Islet precursor cell (in vitro differentiated cells): ENCODE results near the gene ZDHHC7.
"Not testable (repeated sequence)": the region's sequence is repeated elsewhere in the genome, so short reads cannot be mapped to it uniquely, and the experiment has no call there.

Experiments
- DNase-seq: peaks from one replicate; pipeline ENCODE4 v3.0.0-alpha.2; 2018

Gene ZDHHC7

DNA sequence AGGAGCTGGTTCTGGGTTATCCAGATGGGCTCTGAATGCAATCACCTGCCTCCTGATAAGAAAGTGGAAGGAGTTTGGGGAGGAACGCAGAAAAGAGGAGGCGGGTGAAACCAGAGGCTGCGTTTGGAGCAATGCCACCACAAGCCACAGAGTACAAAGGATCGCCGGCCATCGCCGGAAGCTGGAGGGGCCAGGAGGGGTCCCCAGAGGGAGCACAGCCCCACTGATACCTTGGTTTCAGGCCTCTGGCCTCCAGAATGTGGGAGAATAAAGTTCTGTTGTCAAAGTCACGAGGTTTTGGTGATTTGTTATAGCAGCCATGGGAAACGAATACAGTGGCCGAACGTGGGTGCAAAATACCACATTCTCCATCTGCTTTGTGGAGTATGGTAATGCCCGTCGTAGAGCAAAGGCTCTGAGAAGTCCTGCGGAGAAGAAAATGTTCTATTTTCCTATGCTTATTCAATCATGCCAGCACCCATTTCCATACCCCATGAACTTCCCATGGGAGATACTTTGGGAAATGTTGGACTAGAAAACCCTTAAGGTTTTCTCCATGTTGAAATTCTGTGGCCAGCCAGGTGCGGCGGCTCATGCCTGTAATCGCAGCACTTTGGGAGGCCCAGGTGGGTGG, 51.4 kb downstream of the ZDHHC7 start:
- no peak for DNase-seq

DNA sequence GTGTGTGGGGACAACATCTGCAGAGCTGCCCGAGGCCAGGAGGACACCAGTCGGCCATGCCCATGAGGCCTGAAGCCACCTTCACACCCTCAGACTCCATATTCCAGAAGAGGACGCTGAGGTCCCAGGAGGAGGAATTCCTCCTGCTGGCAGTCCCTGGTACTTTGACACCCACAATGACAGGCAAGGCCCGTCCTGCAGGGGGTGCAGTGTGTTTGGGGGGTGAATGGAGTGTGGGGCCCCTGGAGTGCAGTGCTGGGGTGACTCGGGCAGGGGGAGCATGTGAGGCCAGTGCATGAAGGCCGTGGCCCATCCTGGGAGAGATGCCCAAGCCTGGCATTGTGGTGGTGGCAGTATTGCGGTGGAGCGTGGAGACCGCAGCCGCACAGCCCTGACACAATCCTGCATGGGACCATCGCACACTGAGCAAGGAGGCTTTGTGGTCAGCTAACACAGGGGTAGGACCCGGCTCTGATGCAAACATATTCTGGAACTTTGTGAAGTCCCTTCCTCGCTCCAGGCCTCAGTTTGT, 52.2 kb downstream of the ZDHHC7 start:
- DNase-seq: no peak

DNA sequence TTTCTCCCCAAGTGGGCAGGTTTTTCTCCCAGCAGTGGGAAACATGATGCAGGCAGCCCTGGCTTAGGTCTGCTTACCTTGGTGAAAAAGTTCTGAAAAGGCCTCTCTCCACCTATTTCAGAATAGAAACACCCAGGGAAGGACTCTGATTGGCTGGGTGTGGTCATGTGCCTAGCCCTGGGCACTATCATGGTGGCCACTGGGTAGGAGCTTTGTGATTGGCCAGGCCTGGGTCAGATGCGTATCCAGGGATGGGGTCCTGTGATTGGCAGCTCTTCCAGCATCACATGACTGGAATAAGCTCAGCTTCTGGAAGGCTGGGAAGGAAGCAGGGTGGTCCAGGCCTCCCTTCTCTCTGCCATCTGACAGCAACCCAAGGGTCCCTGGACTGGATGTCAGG, 53.5 kb downstream of the ZDHHC7 start:
- DNase-seq: no peak

DNA sequence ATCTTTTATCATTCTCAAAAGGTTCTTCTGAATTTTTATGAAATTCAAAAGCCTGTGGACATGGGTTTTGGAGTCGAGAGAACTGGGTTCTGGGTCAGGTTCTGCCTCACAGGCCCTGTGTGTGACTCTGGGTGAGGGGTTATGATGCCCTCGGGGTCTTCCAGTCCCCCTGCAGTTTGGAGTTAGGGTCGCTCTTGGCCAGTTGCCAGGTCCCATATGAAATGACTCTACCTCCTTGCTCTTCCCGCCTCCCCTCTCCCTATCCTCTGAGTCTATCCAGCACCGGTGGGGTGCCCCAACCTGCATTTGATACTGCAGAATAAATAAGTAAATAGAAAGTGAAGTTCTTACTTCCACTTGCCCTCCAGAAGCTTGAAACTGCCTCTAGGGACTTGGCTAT, 54.1 kb downstream of the ZDHHC7 start:
- DNase-seq: no peak

DNA sequence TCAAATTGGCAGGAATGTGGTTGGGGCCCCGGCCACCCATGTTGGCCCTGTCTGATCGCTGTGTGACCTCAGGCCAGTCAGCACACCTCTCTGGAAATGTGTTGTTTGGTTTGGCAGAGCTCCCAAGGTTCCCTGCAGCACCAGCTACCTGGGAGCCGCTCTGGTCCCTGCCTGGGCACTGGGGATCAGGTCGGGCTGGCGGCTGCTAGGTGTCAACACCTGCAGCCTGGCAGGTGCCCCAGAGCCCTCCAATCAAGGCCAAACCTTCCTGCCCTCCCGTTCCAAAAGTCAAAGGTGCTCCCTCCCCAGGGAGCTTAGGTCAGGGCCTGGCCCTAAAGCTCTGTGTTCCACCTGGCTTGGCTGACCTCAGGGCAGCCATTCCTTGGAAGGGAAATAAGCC, 55.9 kb downstream of the ZDHHC7 start:
- DNase-seq: no peak

DNA sequence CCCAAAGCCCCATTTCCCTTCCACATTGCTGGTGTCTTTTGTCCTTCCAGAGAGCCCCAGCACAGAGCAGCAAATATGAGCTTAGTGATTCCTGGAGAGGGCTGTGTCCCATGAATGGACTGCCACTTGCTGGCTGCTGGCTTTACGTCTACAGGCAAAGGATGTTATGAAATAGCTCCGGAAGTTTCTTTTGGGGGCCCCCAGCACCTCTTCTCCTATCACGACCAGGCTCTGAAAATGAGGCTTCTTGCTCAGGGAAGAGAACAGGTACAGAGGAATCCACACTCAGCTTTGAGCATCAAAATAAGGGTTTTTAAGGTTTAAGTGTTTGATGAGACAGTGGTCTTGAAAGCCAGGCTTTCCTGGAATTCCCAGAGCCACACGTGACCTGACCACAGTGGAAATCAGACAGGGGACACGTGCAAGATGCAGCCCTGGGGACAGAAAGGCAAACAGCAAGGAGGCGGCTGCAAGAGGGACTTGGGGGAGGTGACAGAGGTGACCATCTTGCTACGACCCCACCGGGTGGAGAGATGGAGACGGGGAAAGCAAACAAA, 58.1 kb downstream of the ZDHHC7 start:
- DNase-seq: no peak

- DNase-seq: peak; percentile 98
Measured at GRCh38 chr16:84952335-84953189, 58.8 kb downstream of the ZDHHC7 start.

DNA sequence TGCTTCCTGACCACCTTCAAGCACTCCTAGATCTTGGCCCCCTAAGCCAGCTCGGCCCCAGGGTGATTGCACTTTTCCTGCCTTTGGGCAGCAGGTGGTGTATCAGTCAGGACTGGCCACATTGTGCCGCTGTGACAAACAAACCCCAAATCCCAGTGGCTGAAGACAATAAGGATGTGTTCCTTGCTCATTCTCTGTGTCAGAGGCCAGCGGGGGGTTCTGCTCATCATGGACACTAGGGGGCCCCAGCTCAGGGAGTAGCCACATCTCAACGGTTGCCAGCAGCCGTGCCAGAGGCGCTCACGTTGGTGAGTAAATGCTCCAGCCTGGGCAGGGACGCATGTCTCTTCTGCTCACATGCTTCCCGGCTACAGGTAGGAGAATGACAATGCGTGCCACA, 60.4 kb downstream of the ZDHHC7 start:
- no peak for DNase-seq

DNA sequence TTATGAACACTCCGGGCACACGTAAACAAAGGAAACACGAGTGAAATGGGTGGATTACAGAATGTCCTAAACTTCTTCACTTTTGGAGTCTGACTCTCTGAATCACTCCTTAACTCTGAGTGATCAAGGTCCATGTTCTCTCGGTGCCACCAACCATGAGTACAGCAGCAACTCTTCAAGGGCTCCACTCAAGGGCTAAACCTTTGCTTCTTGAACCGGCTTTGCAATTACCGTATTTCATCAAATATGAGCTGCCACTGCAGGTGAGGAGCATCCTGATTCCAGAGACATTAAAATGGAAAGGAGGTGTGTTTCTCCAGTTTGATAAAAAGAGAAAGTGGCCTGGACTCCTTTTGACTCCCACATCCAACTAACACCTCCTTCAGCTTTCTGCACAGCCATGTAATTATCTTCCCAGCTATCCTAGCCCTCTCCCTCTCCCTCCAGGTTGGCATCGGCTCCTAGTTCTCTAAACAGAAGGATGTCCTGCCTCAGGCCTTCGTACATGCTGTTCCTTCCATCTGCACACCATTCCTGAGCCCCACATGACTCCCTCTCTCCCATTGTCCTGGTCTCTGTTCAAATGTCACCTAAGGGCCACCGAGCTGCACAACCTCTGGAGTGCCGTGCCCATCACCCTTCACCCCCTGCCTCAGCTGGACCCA, 61.4 kb downstream of the ZDHHC7 start:
- DNase-seq: no peak

DNA sequence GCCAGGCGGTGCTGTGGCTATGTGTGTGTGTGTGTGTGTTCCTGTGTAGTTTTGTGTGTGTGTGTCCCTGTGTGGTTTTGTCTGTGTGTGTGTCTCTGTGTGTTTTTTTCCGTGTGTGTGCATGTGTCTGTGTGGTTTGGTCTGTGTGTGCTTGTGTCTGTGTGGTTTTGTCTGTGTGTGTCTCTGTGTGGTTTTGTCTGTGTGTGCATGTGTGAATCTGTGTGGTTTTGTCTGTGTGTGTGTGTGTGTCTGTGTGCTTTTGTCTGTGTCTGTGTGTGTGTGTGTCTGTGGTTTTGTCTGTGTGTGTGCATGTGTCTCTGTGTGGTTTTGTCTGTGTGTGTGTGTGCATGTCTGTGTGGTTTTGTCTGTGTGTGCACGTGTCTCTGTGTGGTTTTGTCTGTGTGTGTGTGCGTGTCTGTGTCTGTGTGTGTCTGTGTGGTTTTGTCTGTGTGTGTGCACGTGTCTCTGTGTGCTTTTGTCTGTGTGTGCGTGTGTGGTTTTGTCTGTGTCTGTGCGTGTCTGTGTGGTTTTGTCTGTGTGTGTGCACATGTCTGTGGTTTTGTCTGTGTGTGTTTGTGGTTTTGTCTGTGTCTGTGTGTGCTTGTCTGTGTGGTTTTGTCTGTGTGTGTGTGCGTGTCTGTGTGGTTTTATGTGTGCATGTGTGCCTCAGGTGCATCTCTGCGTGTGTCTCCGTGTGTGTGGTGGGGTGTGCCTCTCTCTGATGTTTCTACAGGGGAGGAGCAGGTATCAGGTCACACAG, 62.3 kb downstream of the ZDHHC7 start:
- DNase-seq: no peak

DNA sequence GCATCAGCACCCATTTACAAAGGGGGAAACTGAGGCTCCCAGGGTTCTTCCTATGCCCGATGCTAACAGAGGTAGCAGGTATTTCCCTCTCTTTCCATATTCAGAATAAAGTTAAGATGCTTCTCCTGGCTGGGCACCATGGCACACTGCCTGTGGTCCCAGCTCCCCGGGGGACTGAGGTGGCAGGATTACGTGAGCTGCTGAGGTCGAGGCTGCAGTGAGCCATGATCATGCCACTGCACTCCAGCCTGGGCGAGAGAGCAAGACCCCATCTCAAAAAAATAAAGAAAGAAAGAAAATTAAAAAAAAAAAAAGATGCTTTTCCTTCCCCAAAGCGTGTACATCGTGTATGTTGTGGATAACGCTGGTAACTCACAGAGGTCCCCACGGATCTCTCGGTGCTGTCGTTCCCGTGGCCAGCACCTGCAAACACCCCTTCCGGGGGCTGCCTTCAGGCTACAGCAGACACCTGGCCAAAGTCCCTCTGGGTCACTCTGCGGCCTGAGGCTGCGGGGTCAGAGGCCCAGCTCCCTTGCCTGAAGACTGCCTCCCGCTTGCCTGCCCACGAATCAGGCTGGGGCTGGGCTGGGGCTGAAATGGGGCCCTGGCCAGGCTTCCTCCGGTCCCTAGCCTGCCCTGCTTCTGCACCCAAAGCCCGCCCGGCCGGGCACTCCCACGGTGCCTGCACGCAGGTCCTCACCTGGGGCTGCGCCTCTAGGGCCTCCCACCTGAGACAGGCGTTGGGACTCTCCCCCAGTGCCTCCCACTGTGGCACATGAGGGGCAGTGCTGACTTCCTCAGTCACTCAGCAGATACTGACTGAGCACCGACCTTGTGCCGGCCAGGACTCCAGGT, 63.1 kb downstream of the ZDHHC7 start:
- DNase-seq: no peak

- DNase-seq: no peak
Measured at GRCh38 chr16:84947022-84947421, 64.3 kb downstream of the ZDHHC7 start.

DNA sequence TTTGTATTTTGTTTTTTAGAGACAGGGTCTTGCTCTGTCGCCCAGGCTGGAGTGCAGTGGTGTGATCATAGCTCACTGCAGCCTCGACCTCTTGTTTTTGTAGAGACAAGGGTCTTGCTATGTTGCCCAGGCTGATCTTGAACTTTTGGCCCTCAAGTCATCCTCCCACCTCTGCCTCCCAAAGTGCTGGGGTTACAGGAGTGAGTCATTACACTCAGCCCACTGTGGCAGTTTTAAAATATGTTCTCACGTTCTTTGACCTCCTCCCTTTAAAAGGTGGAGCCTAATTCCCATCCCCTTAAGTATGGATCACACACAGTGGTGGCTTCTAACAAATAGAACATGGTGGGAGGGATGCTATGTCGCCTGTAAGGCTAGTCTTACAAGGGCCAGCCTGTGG, 67.7 kb downstream of the ZDHHC7 start:
- DNase-seq: no peak

DNA sequence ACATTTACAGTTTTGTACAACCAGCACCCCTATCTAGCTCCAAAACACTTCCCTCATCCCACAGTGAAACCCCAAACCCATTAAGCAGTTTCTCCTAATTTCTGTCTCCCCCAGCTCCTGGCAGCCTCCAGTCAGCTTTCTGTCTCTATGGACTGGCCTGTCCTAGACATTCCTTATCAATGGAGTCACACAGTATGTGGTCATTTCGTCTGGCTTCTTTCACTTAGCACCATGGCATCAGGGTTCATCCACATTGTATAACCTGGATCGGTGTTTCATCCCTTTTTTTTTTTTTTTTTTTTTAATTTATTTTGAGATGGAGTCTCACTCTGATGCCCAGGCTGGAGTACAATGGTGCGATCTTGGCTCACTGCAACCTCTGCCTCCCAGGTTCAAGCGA, 68.5 kb downstream of the ZDHHC7 start:
- no peak for DNase-seq

- peak; percentile 89 for DNase-seq
Measured at GRCh38 chr16:84941921-84942320, 69.4 kb downstream of the ZDHHC7 start.

DNA sequence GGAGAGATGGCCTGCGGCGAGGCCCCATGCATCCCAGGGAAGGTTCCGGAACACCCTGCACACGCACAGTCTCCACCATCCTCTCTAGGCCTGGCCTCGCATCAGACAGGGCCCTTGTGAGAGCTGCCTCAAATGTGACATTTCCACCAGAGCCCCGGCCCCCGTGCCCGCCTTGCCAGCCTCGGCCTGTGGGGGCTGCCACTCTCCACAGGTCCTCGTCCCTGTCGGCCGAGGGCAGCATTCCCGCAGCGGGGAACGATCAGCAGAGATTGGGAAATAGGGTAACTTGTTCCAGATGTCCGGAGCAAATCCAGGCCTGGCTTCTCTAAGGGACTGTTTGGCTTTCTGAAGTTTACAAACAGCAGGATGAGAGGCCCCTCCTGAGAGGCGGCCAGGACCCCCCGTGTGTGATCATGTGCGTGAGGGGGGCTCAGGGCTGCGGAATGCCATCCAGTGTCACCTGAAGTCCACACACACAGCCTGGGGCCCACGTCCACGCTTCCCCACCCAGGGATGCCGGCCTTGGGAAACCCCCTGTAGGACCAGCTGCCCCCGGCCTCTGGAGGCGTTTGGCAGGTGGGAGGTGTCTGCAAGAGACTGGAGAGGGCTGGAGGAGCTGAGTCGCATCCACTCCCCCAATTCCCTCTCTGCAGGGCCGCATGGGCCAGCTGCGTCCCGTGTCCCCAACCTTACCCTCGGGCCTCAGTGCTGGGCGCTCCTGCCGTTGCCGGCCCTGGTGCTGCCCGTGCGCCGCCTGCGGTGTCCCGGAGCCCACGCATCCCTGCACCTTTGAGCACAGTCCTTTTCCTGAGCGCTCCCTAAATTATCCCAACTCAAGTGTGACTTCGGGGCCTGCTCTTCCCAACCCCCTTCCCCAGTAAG, 70.4 kb downstream of the ZDHHC7 start:
- no peak for DNase-seq

- DNase-seq: not testable (repeated sequence)
Measured at GRCh38 chr16:84938616-84939015, 72.7 kb downstream of the ZDHHC7 start.

- DNase-seq: no peak
Measured at GRCh38 chr16:84937196-84938005, 73.9 kb downstream of the ZDHHC7 start.

DNA sequence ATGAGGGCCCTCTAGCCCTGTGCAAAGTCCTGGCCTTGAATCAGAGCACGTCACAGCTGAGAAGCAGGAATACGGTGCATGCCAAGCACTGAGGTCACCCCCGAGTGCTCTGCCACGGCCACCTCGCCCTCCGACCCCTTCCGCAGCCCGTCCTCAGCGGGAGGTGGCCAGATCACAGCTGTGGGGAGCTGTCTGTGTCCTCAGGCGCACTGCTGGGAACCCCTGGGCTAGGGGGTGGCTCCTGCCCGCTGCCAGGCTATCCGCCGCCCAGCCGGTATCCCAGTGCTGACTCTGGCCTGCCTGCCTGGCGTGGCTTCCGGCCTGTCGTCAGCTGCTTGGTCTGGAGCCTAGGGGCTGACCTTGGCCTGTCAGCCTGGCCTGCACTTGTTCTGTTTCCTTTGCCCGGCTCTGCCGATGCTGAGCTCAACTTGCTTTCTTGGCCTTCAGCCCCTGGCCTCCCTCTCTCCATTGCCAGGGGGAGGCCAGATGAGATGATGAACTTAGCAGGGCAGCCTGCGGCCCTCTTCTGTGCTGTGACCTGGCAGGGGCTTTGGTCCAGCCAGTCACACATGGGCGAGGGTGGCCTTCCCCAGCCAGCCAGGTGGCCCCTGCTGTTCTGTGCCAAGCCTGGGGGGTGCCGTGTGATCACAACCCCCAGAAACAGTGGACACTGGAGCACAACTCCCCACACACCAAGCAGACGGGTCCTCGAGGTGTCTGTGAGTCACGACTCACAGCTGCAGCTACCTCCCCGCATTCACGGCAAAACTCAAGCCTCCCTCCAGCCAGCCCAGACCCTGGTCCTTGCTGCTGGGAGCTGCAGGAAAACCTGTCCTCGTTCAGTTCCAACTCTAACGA, 77.3 kb downstream of the ZDHHC7 start:
- DNase-seq: no peak
